Keratinocyte (primary cell): ENCODE data around the gene FAM47C.

Source experiments
- CTCF ChIP-seq, 3 experiments: IDR thresholded peaks in 1 of 3; conservative IDR thresholded peaks in 1 of 3; optimal IDR thresholded peaks in 1 of 3; 2 replicates in 2 of 3; 3 replicates in 1 of 3; pipeline versions ENCODE3 to v1.5.1; 2011; ENCODE audit warnings: low read length in 3 of 3, mild to moderate bottlenecking in 3 of 3, moderate library complexity in 2 of 3, control low read depth in 1 of 3, inconsistent platforms in 1 of 3; ENCODE audit not compliant: insufficient read depth in 2 of 3; ENCODE audit errors: extremely low read depth in 1 of 3
- EZH2 ChIP-seq: IDR thresholded peaks from one replicate; pipeline ENCODE4 v1.6.1; 2012; ENCODE audit warnings: inconsistent platforms, mild to moderate bottlenecking, low read length, moderate library complexity

- no peak for TF ChIP-seq CTCF (optimal IDR thresholded peaks at IDR 0.05 in 1 of 3, IDR thresholded peaks at IDR 0.05 in 1 of 3, conservative IDR thresholded peaks at IDR 0.05 in 1 of 3; ENCODE audit: extremely low read depth in 1 of 3, insufficient read depth in 2 of 3, low read length in 3 of 3)
- TF ChIP-seq EZH2, result no peak
These were observed 39.6 kb downstream of the FAM47C start for GRCh38 chrX:37047776-37048175.
